ENCODE results near the gene AGBL1.

Gene AGBL1

GRCh38 chr15:86203462-86203861 lies 123.8 kb downstream of the AGBL1 start:
- Histone ChIP-seq H3K4me3 (no peak overlapping the region), H3K27ac (no peak overlapping the region), H4K20me1 (no peaks in the 10 kb centered on the region), H3K27me3 (no peaks in the 10 kb centered on the region), H3K9ac (no peak overlapping the region), H3K9me3 (replicated peaks in 1 of 11) (no peaks in the 10 kb centered on the region), H3K4me2 (no peak overlapping the region), H3K4me1 (no peaks in the 10 kb centered on the region), H3K36me3 (no peaks in the 10 kb centered on the region)
- no peak for TF ChIP-seq Cebpa-rat (IDR thresholded peaks at IDR 0.05)

GRCh38 chr15:86205096-86205495 lies 125.4 kb downstream of the AGBL1 start:
- TF ChIP-seq Cebpa-rat (IDR thresholded peaks at IDR 0.05): no peak
- Histone ChIP-seq H3K9me3 (replicated peaks in 1 of 11) (no peaks in the 10 kb centered on the region), H3K27ac (no peak overlapping the region), H3K27me3 (no peaks in the 10 kb centered on the region), H3K9ac (no peak overlapping the region), H3K4me2 (no peak overlapping the region), H3K4me1 (no peaks in the 10 kb centered on the region), H3K36me3 (no peaks in the 10 kb centered on the region), H3K4me3 (no peak overlapping the region), H4K20me1 (no peaks in the 10 kb centered on the region)

DNA sequence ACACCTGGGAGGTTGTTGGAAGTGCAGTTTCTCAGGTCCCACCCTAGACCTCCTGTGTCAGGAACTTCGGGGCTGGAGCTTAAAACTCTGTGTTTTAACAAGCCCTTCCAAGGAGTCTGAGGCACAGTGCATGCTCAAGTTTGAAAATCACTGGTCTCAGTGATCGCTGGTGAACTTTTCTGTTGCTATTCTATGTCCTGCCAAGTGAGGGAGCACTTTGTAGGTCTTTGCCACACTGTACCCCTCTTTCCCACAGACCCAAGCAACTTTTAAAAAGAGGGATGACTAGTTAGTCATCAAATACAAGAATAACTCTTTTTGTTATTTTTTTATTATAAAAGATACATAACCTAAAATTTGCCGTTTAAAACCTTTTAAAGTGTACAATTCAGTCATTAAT lies 133.7 kb downstream of the AGBL1 start:
- no peak overlapping the region for H3K4me3 ChIP-seq
- H3K9me3 ChIP-seq (replicated peaks in 1 of 11): peaks cover 5 to 16% (median 11%) of the 10 kb centered on the region in 11 experiments; a peak in 17 of 22 replicates
- H3K27ac ChIP-seq: no peak overlapping the region
- H3K4me2 ChIP-seq: no peak overlapping the region
- no peak overlapping the region for H3K9ac ChIP-seq
- no peak for TF ChIP-seq Cebpa-rat (IDR thresholded peaks at IDR 0.05)
- no peaks in the 10 kb centered on the region for H4K20me1 ChIP-seq
- H3K27me3 ChIP-seq: no peaks in the 10 kb centered on the region
- H3K36me3 ChIP-seq: no peaks in the 10 kb centered on the region
- H3K4me1 ChIP-seq: no peaks in the 10 kb centered on the region

DNA sequence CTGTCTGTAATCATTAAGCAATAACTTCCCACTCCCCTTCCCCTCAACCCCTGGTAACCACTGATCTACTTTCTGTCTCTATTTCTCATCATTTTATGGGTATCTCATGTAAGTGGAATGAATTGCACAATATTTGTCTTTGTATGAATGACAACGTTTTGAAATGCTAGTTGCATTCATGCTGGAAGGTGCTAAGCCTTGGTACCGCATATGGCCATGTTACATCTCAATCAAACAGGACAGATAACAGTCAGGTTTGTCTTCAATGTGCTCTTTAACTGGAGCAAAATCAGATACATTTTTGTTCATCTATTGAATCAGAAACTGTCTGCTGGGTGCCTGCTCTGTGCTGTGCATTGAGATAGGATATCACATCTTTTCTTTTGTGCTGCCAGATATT lies 134.2 kb downstream of the AGBL1 start:
- H3K9me3 ChIP-seq (replicated peaks in 1 of 11): peaks cover 5 to 18% (median 13%) of the 10 kb centered on the region in 11 experiments; a peak in 19 of 22 replicates
- H3K27me3 ChIP-seq: no peaks in the 10 kb centered on the region
- H3K4me1 ChIP-seq: no peaks in the 10 kb centered on the region
- H3K27ac ChIP-seq: no peak overlapping the region
- TF ChIP-seq Cebpa-rat (IDR thresholded peaks at IDR 0.05): no peak
- H3K36me3 ChIP-seq: no peaks in the 10 kb centered on the region
- H3K9ac ChIP-seq: no peak overlapping the region
- H4K20me1 ChIP-seq: no peaks in the 10 kb centered on the region
- no peak overlapping the region for H3K4me3 ChIP-seq
- no peak overlapping the region for H3K4me2 ChIP-seq

GRCh38 chr15:86221119-86221518 lies 141.4 kb downstream of the AGBL1 start:
- no peak for TF ChIP-seq Cebpa-rat (IDR thresholded peaks at IDR 0.05)
- Histone ChIP-seq H4K20me1 (no peaks in the 10 kb centered on the region), H3K27me3 (no peaks in the 10 kb centered on the region), H3K9me3 (replicated peaks in 1 of 11) (peaks cover 0 to 20% (median 10%) of the 10 kb centered on the region in 11 experiments; a peak in 19 of 22 replicates), H3K4me2 (no peak overlapping the region), H3K27ac (no peak overlapping the region), H3K9ac (no peak overlapping the region), H3K36me3 (no peaks in the 10 kb centered on the region), H3K4me3 (no peak overlapping the region), H3K4me1 (no peaks in the 10 kb centered on the region; a peak in 1 of 20 replicates)

DNA sequence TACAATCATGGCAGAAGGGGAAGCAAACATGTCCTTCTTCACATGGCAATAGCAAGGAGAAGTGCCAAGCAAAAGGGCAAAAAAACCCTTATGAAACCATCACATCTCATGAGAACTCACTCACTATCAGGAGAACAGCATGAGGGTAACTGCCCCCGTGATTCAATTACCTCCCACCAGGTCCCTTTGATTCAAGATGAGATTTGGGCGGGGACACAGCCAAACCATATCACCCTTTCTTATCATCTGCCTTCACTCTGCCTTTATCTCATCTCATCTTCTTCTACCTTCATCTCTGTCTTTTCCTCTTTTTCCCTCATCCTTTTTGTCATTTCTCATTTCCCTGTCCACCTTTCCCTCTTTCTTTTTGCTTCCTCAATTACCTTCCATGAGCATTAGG lies 149.6 kb downstream of the AGBL1 start:
- peaks cover 0 to 8% (median 1%) of the 10 kb centered on the region in 10 experiments; a peak in 6 of 20 replicates for H3K4me1 ChIP-seq
- no peaks in the 10 kb centered on the region for H4K20me1 ChIP-seq
- peaks cover 0 to 9% (median 0%) of the 10 kb centered on the region in 11 experiments; a peak in 3 of 22 replicates for H3K9me3 ChIP-seq (replicated peaks in 1 of 11)
- H3K4me2 ChIP-seq: no peak overlapping the region
- H3K4me3 ChIP-seq: no peak overlapping the region
- H3K27me3 ChIP-seq: no peaks in the 10 kb centered on the region
- H3K36me3 ChIP-seq: no peaks in the 10 kb centered on the region
- TF ChIP-seq Cebpa-rat (IDR thresholded peaks at IDR 0.05): no peak
- H3K9ac ChIP-seq: no peak overlapping the region
- H3K27ac ChIP-seq: no peak overlapping the region

DNA sequence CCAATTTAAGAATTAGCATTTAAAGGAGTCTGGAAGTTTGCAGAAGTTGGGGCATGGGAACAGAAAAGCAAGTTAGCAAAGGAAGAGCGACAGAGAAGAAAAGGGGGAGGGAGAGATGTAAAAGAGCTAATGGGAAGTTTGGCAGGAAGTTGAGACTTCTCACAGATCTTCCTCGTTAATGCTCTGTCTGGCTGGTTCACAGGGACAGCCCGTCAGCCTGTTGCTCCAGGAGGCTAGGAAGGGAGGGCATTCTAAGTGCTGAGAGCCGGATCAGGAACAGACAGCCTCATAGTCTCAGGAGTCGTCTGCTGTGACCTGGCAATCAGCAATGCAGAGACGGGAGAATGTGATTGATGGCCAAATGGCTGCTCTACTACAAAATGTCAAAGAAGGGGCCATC lies 150.3 kb downstream of the AGBL1 start:
- TF ChIP-seq Cebpa-rat (IDR thresholded peaks at IDR 0.05): no peak
- peak overlapping the region in 6 of 11 experiments; percentile 8 to 64 (median 28); a peak in 4 of 22 replicates for H3K4me2 ChIP-seq
- H3K36me3 ChIP-seq: no peaks in the 10 kb centered on the region
- no peak overlapping the region for H3K4me3 ChIP-seq
- no peaks in the 10 kb centered on the region for H4K20me1 ChIP-seq
- H3K9ac ChIP-seq: no peak overlapping the region
- peaks cover 0 to 9% (median 0%) of the 10 kb centered on the region in 11 experiments; a peak in 3 of 22 replicates for H3K9me3 ChIP-seq (replicated peaks in 1 of 11)
- peaks cover 0 to 8% (median 1%) of the 10 kb centered on the region in 10 experiments; a peak in 6 of 20 replicates for H3K4me1 ChIP-seq
- no peaks in the 10 kb centered on the region for H3K27me3 ChIP-seq
- H3K27ac ChIP-seq: no peak overlapping the region

DNA sequence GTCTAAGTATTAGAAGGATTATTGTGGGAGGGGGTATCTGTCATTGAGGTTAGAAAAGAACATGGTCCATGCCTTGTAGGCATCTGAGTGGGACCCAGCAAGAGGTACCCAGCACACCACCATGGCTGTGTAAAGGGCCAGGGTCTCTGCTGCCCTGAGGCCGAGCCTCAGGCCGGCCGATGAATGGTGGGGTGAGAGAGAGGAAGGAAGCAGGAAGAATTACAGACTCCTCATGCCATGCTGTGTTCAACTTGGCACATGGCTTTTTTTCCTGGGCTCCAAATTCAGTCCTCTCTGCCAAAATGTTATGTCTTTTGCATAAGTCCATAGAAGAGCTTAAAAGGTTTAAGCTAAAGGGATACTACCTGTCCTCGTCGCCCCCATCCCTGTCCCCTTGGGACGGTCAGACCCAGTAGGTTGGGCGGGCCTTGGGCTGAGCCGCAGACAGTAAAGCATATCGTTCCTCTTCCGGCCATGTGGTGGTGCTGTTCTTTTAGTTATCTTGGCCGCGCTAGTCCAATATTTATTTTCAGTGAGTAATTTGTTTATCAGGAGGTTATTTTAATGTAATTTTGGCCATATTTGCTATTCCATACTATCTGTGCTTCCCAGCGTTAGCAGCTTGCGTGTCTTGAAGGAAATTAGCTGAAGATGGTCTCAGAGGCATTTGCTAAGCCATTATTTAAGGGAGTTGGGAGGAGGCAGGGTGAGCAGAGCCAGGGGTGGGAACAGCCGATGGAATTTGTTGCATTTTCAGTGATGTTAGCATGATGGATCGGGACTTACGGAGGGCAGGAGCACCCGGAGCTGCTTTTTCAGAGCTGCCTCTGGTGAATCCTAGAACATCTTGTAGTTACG lies 152.4 kb downstream of the AGBL1 start:
- Histone ChIP-seq H3K9me3 (replicated peaks in 1 of 11) (peaks cover 0 to 9% (median 0%) of the 10 kb centered on the region in 11 experiments; a peak in 3 of 22 replicates), H3K36me3 (no peaks in the 10 kb centered on the region), H3K4me1 (peaks cover 0 to 14% (median 6%) of the 10 kb centered on the region in 10 experiments; a peak in 9 of 20 replicates), H4K20me1 (no peaks in the 10 kb centered on the region), H3K27me3 (no peaks in the 10 kb centered on the region), H3K4me2 (peak overlapping the region in 2 of 11 experiments; percentile 8 to 27; a peak in 1 of 22 replicates), H3K9ac (no peak overlapping the region), H3K4me3 (no peak overlapping the region), H3K27ac (no peak overlapping the region)
- TF ChIP-seq Cebpa-rat (IDR thresholded peaks at IDR 0.05): no peak

DNA sequence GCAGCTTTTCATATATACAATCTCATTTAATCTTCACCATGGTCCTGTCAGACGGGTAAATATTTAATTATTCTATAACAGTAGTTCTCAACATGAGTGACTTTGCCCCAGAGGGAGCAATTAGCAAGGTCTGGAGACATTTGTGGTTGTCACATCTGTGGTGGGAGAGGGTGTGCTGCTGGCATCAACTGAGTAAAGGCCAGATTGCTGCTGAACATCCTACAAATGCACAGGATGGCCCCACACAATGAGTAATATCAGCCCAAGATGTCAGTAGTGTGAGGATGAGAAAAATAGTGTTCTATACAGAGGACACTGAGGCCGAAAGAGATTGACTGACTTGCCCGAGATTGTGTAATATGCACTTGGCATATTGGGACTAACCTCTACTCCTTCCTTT lies 156.0 kb downstream of the AGBL1 start:
- Histone ChIP-seq H3K36me3 (no peaks in the 10 kb centered on the region), H3K4me1 (peaks cover 0 to 11% (median 0%) of the 10 kb centered on the region in 10 experiments; a peak in 4 of 20 replicates), H4K20me1 (no peaks in the 10 kb centered on the region), H3K9ac (no peak overlapping the region), H3K9me3 (replicated peaks in 1 of 11) (no peaks in the 10 kb centered on the region), H3K4me2 (peak overlapping the region in 2 of 11 experiments; percentile 4 to 29; a peak in 3 of 22 replicates), H3K4me3 (no peak overlapping the region), H3K27ac (no peak overlapping the region), H3K27me3 (no peaks in the 10 kb centered on the region)
- TF ChIP-seq Cebpa-rat (IDR thresholded peaks at IDR 0.05): no peak

Measured in BLaER1 treated with 17β-estradiol and CSF1 and Interleukin-3, amounts not matched to agents 10 nM and 100 nM (cell line).